Heart left ventricle (tissue), 16 donors: ENCODE results near the gene PRICKLE2. TPM values are rescaled to one million over a fixed set of nuclear protein-coding genes. Genes with fewer than 3 reads are reported as not detected.

Experiments used
- ATAC-seq, 4 donors: fragments of 200-7000 bp; cut with Tn5 transposase; one replicate each; pipeline ENCODE4 v1.9.1; 2020 to 2022; ENCODE audit warnings: moderate library complexity in 4 of 4, mild to moderate bottlenecking in 3 of 4, moderate number of reproducible peaks in 1 of 4
- DNase-seq, 5 donors: peaks; one replicate each; pipeline ENCODE4 v3.0.0-alpha.2; 2020
- H3K27ac ChIP-seq, 12 donors: fragments of 200-600 bp; sonication (generic) in 4 of 12; one replicate each; pipeline versions ENCODE4 v1.5.0 to v1.8.0; 2016 to 2022; ENCODE audit warnings: mild to moderate bottlenecking in 2 of 12
- H3K27me3 ChIP-seq, 9 donors: fragments of 200-600 bp; sonication (generic) in 2 of 9; one replicate each; pipeline versions ENCODE4 v1.5.1 to v1.8.0; 2016 to 2022; ENCODE audit warnings: mild to moderate bottlenecking in 3 of 9
- H3K36me3 ChIP-seq, 9 donors: fragments of 200-600 bp; sonication (generic) in 2 of 9; one replicate each; pipeline versions ENCODE4 v1.5.0 to v1.8.0; 2018 to 2022; ENCODE audit warnings: mild to moderate bottlenecking in 2 of 9
- H3K4me1 ChIP-seq, 12 donors: fragments of 200-600 bp; sonication (generic) in 4 of 12; one replicate each; pipeline versions ENCODE4 v1.5.0 to v1.8.0; 2016 to 2022; ENCODE audit warnings: mild to moderate bottlenecking in 3 of 12
- H3K4me3 ChIP-seq, 12 donors: fragments of 200-600 bp; sonication (generic) in 4 of 12; one replicate each; pipeline versions ENCODE4 v1.5.0 to v1.8.0; 2017 to 2022; ENCODE audit warnings: mild to moderate bottlenecking in 9 of 12, moderate library complexity in 4 of 12
- H3K9me3 ChIP-seq, 12 donors: fragments of 200-600 bp; sonication (generic) in 4 of 12; one replicate each; pipeline versions ENCODE4 v1.5.0 to v1.8.0; 2016 to 2022; ENCODE audit warnings: mild to moderate bottlenecking in 1 of 12
- POLR2A ChIP-seq, 2 donors: fragments of 450-650 bp; IDR thresholded peaks; one replicate each; pipeline ENCODE4 v1.6.1; 2017; ENCODE audit warnings: antibody characterized with exemption in 2 of 2, mild to moderate bottlenecking in 2 of 2, moderate library complexity in 2 of 2
- WGBS, 4 donors: extraction: QIAGEN DNeasy Blood & Tissue Kit in 2 of 4; methylation state at CpG; one replicate each; pipeline versions ENCODE4 v1.1.5 to v1.1.7; 2013 to 2018; 5-methylcytosine and 5-hydroxymethylcytosine counted together
- intact Hi-C, 10 donors: fragments of 100-400 bp; cut with DNase I; formaldehyde crosslinking; loops; one replicate each; pipeline versions ENCODE4 v1.11.1 to v1.14.2; 2022
- polyA plus RNA-seq, 2 donors: library from polyadenylated mRNA; stranded (reverse); fragments of 200-250 nt; gene quantifications; one replicate each; pipeline ENCODE4 v1.2.3, GENCODE V29; 2013
- total RNA-seq, 9 donors: library from RNA; depleted of rRNA in 2 of 9; stranded (reverse); fragments of >200 nt in 2 of 9; fragmentation: NEBNext Ultra II Directional in 3 of 9; extraction: Animal tissue kit (Norgen Biotek cat#: 25700) in 3 of 9; gene quantifications; one replicate each; pipeline versions ENCODE4 v1.1.0 to v1.2.4, GENCODE V29; 2016 to 2023
- TF ChIP-seq, protein P1 (sequence below), 12 donors: fragments of 200-600 bp; sonication (generic) in 4 of 12; IDR thresholded peaks; one replicate each; pipeline versions ENCODE4 v1.5.0 to v1.8.0; 2018 to 2022; ENCODE audit warnings: antibody characterized with exemption in 12 of 12, mild to moderate bottlenecking in 5 of 12
- donor health status: ischemic (EF 13 %, LVEDD 7.1; RV severe dilation, severe dysfunction).
- donor health status: healthy with polysubstance abuse.
- donor health status: DM: no; HTN: yes; CAD: no.
- donor health status: DM: no; HTN: no; CAD: no.
- donor health status: ischemic (EF 25% LVEDD 6.9; RV normal size, moderate dysfunction).
- donor health status: ischemic (EF 25% LVEDD 5.7; RV mildly dilated, moderate dysfunction).
- donor health status: healthy.
- donor health status: DM: yes; HTN: yes; CAD: no.
- donor health status: ischemic (EF 35%, LVEDD 5.7; RV mildly dilated, moderate dysfunction).
- donor health status: nonischemic (EF 11% LVEDD 7.7; RV severe dilation, severe dysfunction).
- donor health status: DM: yes; HTN: yes; CAD: no.
- donor health status: PGD.
- donor health status: ischemic (EF 29% LVEDD 5.4; RV normal size, mild dysfunction).
- donor health status: nonischemic (EF 23%, LVEDD 6.1; RV moderate dilation, normal function).

The PRICKLE2 gene
- total and polyA plus RNA-seq, 11 donors = 1.5 to 15.2 (median 7.3) TPM

GRCh38 chr3:64086479-64087252, 138.6 kb downstream of the PRICKLE2 start:
- 67 to 77% (median 73%) methylated on average over 5 of the region's 5 CpGs for WGBS, 4 donors
- Histone ChIP-seq H3K27me3 (no peaks in the 10 kb centered on the region), H3K4me1 (peaks cover 0 to 8% (median 0%) of the 10 kb centered on the region in 12 donors), H3K36me3 (no peaks in the 10 kb centered on the region), H3K27ac (no peak overlapping the region), H3K4me3 (no peak overlapping the region), H3K9me3 (peaks cover 0 to 3% (median 0%) of the 10 kb centered on the region in 12 donors)
- TF ChIP-seq, protein P1, sequence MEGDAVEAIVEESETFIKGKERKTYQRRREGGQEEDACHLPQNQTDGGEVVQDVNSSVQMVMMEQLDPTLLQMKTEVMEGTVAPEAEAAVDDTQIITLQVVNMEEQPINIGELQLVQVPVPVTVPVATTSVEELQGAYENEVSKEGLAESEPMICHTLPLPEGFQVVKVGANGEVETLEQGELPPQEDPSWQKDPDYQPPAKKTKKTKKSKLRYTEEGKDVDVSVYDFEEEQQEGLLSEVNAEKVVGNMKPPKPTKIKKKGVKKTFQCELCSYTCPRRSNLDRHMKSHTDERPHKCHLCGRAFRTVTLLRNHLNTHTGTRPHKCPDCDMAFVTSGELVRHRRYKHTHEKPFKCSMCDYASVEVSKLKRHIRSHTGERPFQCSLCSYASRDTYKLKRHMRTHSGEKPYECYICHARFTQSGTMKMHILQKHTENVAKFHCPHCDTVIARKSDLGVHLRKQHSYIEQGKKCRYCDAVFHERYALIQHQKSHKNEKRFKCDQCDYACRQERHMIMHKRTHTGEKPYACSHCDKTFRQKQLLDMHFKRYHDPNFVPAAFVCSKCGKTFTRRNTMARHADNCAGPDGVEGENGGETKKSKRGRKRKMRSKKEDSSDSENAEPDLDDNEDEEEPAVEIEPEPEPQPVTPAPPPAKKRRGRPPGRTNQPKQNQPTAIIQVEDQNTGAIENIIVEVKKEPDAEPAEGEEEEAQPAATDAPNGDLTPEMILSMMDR (IDR thresholded peaks at IDR 0.05) = no peak
- no peak for TF ChIP-seq POLR2A (IDR thresholded peaks at IDR 0.05)
- ATAC-seq = no peak
- no peak for DNase-seq
- intact Hi-C loops = no loop called here

DNA sequence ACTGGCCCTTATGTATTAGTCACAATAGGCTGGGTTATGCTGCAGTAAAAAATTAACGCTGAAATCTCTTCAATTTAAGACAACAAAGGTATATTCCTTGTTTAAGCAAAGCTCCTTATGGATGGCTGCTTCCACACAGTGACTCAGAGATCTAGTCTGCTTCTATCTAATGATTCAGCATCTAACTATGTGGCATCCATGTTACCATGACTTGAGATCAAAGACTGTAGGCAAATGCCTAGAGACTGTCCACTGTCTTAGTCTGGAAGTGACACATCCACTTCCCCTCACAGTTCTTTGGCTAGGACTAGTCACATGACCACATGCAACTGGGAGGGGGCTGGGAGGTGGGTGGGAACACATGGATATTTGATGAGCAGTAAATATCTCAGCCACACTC, 140.6 kb downstream of the PRICKLE2 start:
- whole genome bisulfite sequencing, 4 donors = 48 to 100% (median 96%) methylated on average over 1 of the region's 1 CpG
- Histone ChIP-seq H3K36me3 (no peaks in the 10 kb centered on the region), H3K9me3 (peaks cover 0 to 3% (median 0%) of the 10 kb centered on the region in 12 donors), H3K4me3 (no peak overlapping the region), H3K4me1 (peaks cover 0 to 8% (median 0%) of the 10 kb centered on the region in 12 donors), H3K27ac (no peak overlapping the region), H3K27me3 (no peaks in the 10 kb centered on the region)
- intact Hi-C loops = no loop called here
- TF ChIP-seq, protein P1 (IDR thresholded peaks at IDR 0.05) = no peak
- TF ChIP-seq POLR2A (IDR thresholded peaks at IDR 0.05) = no peak
- DNase-seq (no peak), ATAC-seq (no peak)

DNA sequence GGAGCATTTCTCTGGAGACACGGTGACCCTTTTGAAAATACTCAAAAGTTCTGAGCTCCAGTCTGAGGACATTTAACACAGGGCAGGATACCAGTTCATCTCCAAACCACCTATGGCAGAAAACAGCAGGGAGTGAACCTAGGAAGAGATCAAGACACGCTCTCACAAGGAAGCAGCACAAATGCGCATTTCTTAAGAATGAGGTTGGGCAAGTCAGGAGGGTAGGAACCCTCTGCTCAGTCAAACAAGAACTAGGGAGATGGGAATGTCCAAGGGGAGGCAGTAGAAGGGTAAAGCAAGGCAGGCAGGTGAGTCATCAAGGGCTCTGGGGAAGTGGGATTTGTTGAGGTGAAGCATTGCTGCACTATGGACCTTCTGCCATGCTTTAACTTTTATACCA, 141.7 kb downstream of the PRICKLE2 start:
- 59 to 100% (median 81%) methylated on average over 3 of the region's 3 CpGs for WGBS, 4 donors
- Histone ChIP-seq H3K27me3 (no peaks in the 10 kb centered on the region), H3K9me3 (peaks cover 0 to 3% (median 0%) of the 10 kb centered on the region in 12 donors), H3K4me3 (no peak overlapping the region), H3K4me1 (peaks cover 0 to under 1% (median 0%) of the 10 kb centered on the region in 12 donors), H3K36me3 (no peaks in the 10 kb centered on the region), H3K27ac (no peak overlapping the region)
- intact Hi-C loops = no loop called here
- DNase-seq (no peak), ATAC-seq (no peak)
- no peak for TF ChIP-seq POLR2A (IDR thresholded peaks at IDR 0.05)
- TF ChIP-seq, protein P1 (IDR thresholded peaks at IDR 0.05) = no peak

GRCh38 chr3:64082961-64083541, 142.2 kb downstream of the PRICKLE2 start:
- TF ChIP-seq POLR2A (IDR thresholded peaks at IDR 0.05) = no peak
- TF ChIP-seq, protein P1 (IDR thresholded peaks at IDR 0.05) = no peak
- intact Hi-C loops = no loop called here
- peaks cover 0 to 3% (median 0%) of the 10 kb centered on the region in 12 donors for H3K9me3 ChIP-seq
- 85 to 88% (median 87%) methylated on average over 7 of the region's 7 CpGs for WGBS, 4 donors
- no peaks in the 10 kb centered on the region for H3K36me3 ChIP-seq
- DNase-seq (no peak), ATAC-seq (no peak)
- H3K4me3 ChIP-seq = no peak overlapping the region
- no peaks in the 10 kb centered on the region for H3K4me1 ChIP-seq
- no peaks in the 10 kb centered on the region for H3K27me3 ChIP-seq
- no peak overlapping the region for H3K27ac ChIP-seq
